Breast epithelium (tissue), 4 donors: Measurements from ENCODE around the gene DNAAF8. TPM values are rescaled to one million over a fixed set of nuclear protein-coding genes. Genes with fewer than 3 reads are reported as not detected.

Experiments
- DNase-seq, 2 donors: peaks; one replicate each; pipeline ENCODE4 v3.0.0-alpha.2; 2019; ENCODE audit warnings: low spot score in 2 of 2
- H3K27ac ChIP-seq, 2 donors: fragments of 200-600 bp; sonication (generic) in 1 of 2; one replicate each; pipeline ENCODE4 v1.5.1; 2016 to 2019; ENCODE audit warnings: mild to moderate bottlenecking in 1 of 2
- H3K27me3 ChIP-seq, 2 donors: fragments of 200-600 bp; sonication (generic) in 1 of 2; one replicate each; pipeline versions ENCODE4 v1.5.1 to v1.6.0; 2017 to 2019; ENCODE audit warnings: control low read depth in 1 of 2, mild to moderate bottlenecking in 1 of 2
- H3K36me3 ChIP-seq: fragments of 200-600 bp; one replicate; pipeline ENCODE4 v1.5.1; 2019
- H3K4me1 ChIP-seq, 2 donors: fragments of 200-600 bp; sonication (generic); one replicate each; pipeline ENCODE4 v1.5.1; 2016 to 2019; ENCODE audit warnings: control low read depth in 1 of 2
- H3K4me3 ChIP-seq, 3 donors: fragments of 200-600 bp; sonication (generic); 1 replicate in 2 of 3; 2 replicates in 1 of 3; pipeline ENCODE4 v1.5.1; 2016 to 2019; ENCODE audit warnings: mild to moderate bottlenecking in 3 of 3, moderate library complexity in 2 of 3
- H3K9me3 ChIP-seq, 2 donors: fragments of 200-600 bp; sonication (generic) in 1 of 2; one replicate each; pipeline ENCODE4 v1.5.1; 2016 to 2019; ENCODE audit warnings: control low read depth in 1 of 2
- CTCF ChIP-seq, 3 donors: fragments of 450-650 bp; IDR thresholded peaks; one replicate each; pipeline ENCODE4 v1.5.1; 2016 to 2017; ENCODE audit warnings: antibody characterized with exemption in 3 of 3, mild to moderate bottlenecking in 3 of 3, moderate library complexity in 3 of 3
- POLR2A ChIP-seq: fragments of 450-650 bp; IDR thresholded peaks from one replicate; pipeline ENCODE4 v1.6.1; 2016; ENCODE audit warnings: antibody characterized with exemption, mild to moderate bottlenecking, moderate library complexity
- POLR2AphosphoS5 ChIP-seq, 3 donors: sonication (generic); formaldehyde crosslinking; IDR thresholded peaks; one replicate each; pipeline ENCODE4 v1.6.1; 2017; ENCODE audit warnings: antibody characterized with exemption in 3 of 3
- intact Hi-C: fragments of 100-400 bp; cut with DNase I; formaldehyde crosslinking; loops from one replicate; pipeline ENCODE4 v1.15.1; 2023; ENCODE audit warnings: low total_unique reads
- total RNA-seq, 3 donors: library from RNA; depleted of rRNA; stranded (reverse); fragments of >200 nt; gene quantifications; one replicate each; pipeline ENCODE4 v1.1.0, GENCODE V29; 2016

The DNAAF8 gene
- total RNA-seq, 3 donors from 2014 or later: 1.3 to 2.3 (median 1.8) TPM

GRCh38 chr16:4700380-4700996, 33.8 kb upstream of the DNAAF8 start:
- Histone ChIP-seq H3K4me3 (no peak overlapping the region), H3K9me3 (no peaks in the 10 kb centered on the region), H3K27ac (no peak overlapping the region), H3K27me3 (no peaks in the 10 kb centered on the region), H3K4me1 (peaks cover 1 to 7% of the 10 kb centered on the region in 2 donors), H3K36me3 (no peaks in the 10 kb centered on the region)
- DNase-seq: no peak
- intact Hi-C loops: no loop called here
- no peak for TF ChIP-seq POLR2AphosphoS5 (IDR thresholded peaks at IDR 0.05)
- no peak for TF ChIP-seq CTCF (IDR thresholded peaks at IDR 0.05)
- TF ChIP-seq POLR2A: no peak

- H3K4me3 ChIP-seq: no peak overlapping the region
- no peaks in the 10 kb centered on the region for H3K27me3 ChIP-seq
- no peak overlapping the region for H3K27ac ChIP-seq
- no peaks in the 10 kb centered on the region for H3K36me3 ChIP-seq
- no peaks in the 10 kb centered on the region for H3K9me3 ChIP-seq
- no peak for TF ChIP-seq POLR2AphosphoS5 (IDR thresholded peaks at IDR 0.05)
- no peak for TF ChIP-seq CTCF (IDR thresholded peaks at IDR 0.05)
- TF ChIP-seq POLR2A: no peak
- peaks cover 0 to under 1% of the 10 kb centered on the region in 2 donors for H3K4me1 ChIP-seq
- intact Hi-C loops: no loop called here
- DNase-seq: no peak
Measured at GRCh38 chr16:4700997-4701743, 33.2 kb upstream of the DNAAF8 start.

- no peak for TF ChIP-seq CTCF (IDR thresholded peaks at IDR 0.05)
- no peak for TF ChIP-seq POLR2AphosphoS5 (IDR thresholded peaks at IDR 0.05)
- TF ChIP-seq POLR2A: no peak
- intact Hi-C loops: no loop called here
- Histone ChIP-seq H3K9me3 (no peaks in the 10 kb centered on the region), H3K36me3 (no peaks in the 10 kb centered on the region), H3K4me1 (no peaks in the 10 kb centered on the region), H3K27ac (no peak overlapping the region), H3K4me3 (no peak overlapping the region), H3K27me3 (no peaks in the 10 kb centered on the region)
- no peak for DNase-seq
Measured at GRCh38 chr16:4701791-4702465, 32.4 kb upstream of the DNAAF8 start.

- H3K27ac ChIP-seq: no peak overlapping the region
- H3K9me3 ChIP-seq: no peaks in the 10 kb centered on the region
- intact Hi-C loops: no loop called here
- no peak for DNase-seq
- no peaks in the 10 kb centered on the region for H3K4me1 ChIP-seq
- no peaks in the 10 kb centered on the region for H3K27me3 ChIP-seq
- H3K4me3 ChIP-seq: no peak overlapping the region
- no peaks in the 10 kb centered on the region for H3K36me3 ChIP-seq
- TF ChIP-seq POLR2A: no peak
- no peak for TF ChIP-seq CTCF (IDR thresholded peaks at IDR 0.05)
- TF ChIP-seq POLR2AphosphoS5 (IDR thresholded peaks at IDR 0.05): no peak
Measured at GRCh38 chr16:4702466-4702808, 31.9 kb upstream of the DNAAF8 start.

GRCh38 chr16:4703906-4704305, 30.4 kb upstream of the DNAAF8 start:
- Histone ChIP-seq H3K27me3 (no peaks in the 10 kb centered on the region), H3K27ac (no peak overlapping the region), H3K4me3 (no peak overlapping the region), H3K4me1 (no peaks in the 10 kb centered on the region), H3K36me3 (no peaks in the 10 kb centered on the region), H3K9me3 (no peaks in the 10 kb centered on the region)
- TF ChIP-seq POLR2A (no peak), POLR2AphosphoS5 (IDR thresholded peaks at IDR 0.05) (no peak), CTCF (IDR thresholded peaks at IDR 0.05) (no peak)
- DNase-seq: no peak
- intact Hi-C loops: no loop called here
